Liver (tissue), 9 donors: ENCODE data around the gene BCORL1. TPM values are rescaled to one million over a fixed set of nuclear protein-coding genes. Genes with fewer than 3 reads are reported as not detected.
A peak's percentile ranks its signal among the peaks of the same experiment; 100 is the strongest.

Source experiments
- DNase-seq: peaks from one replicate; pipeline ENCODE4 v3.0.0-alpha.2; 2017; ENCODE audit warnings: low spot score
- H3K27ac ChIP-seq, 2 donors: one replicate each; pipeline ENCODE4 v1.7.0; 2013; ENCODE audit warnings: inconsistent platforms in 2 of 2, low read length in 2 of 2, control low read depth in 1 of 2, low read depth in 1 of 2, mild to moderate bottlenecking in 1 of 2
- H3K27me3 ChIP-seq, 4 donors: one replicate each; pipeline versions ENCODE4 v1.6.1 to v1.7.0; 2013; ENCODE audit warnings: low read length in 3 of 4, inconsistent platforms in 1 of 4, mild to moderate bottlenecking in 1 of 4, moderate library complexity in 1 of 4; ENCODE audit not compliant: control insufficient read depth in 4 of 4, insufficient read depth in 4 of 4
- H3K36me3 ChIP-seq, 4 donors: one replicate each; pipeline versions ENCODE4 v1.6.1 to v1.7.0; 2013; ENCODE audit warnings: low read length in 3 of 4, mild to moderate bottlenecking in 3 of 4, low read depth in 1 of 4, moderate library complexity in 1 of 4; ENCODE audit not compliant: control insufficient read depth in 4 of 4, insufficient read depth in 3 of 4
- H3K4me1 ChIP-seq, 4 donors: one replicate each; pipeline versions ENCODE4 v1.6.1 to v1.7.0; 2013; ENCODE audit warnings: low read length in 3 of 4, mild to moderate bottlenecking in 3 of 4, moderate library complexity in 1 of 4; ENCODE audit not compliant: control insufficient read depth in 4 of 4, insufficient read depth in 4 of 4
- H3K4me3 ChIP-seq, 3 donors: one replicate each; pipeline versions ENCODE4 v1.6.1 to v1.7.0; 2013; ENCODE audit warnings: low read length in 3 of 3, control low read depth in 1 of 3, low read depth in 1 of 3, mild to moderate bottlenecking in 1 of 3
- H3K9ac ChIP-seq, 2 donors: one replicate each; pipeline ENCODE4 v1.7.0; 2013; ENCODE audit warnings: low read length in 2 of 2, mild to moderate bottlenecking in 2 of 2, moderate library complexity in 2 of 2, control low read depth in 1 of 2, low read depth in 1 of 2
- H3K9me3 ChIP-seq, 4 donors: one replicate each; pipeline versions ENCODE4 v1.6.1 to v1.7.0; 2013; ENCODE audit warnings: low read length in 3 of 4; ENCODE audit not compliant: control insufficient read depth in 4 of 4
- ATF3 ChIP-seq: IDR thresholded peaks from 2 replicates; pipeline ENCODE4 v1.6.1; 2016; ENCODE audit warnings: antibody characterized with exemption
- EGR1 ChIP-seq, 2 donors: IDR thresholded peaks; 2 replicates each; pipeline ENCODE4 v1.6.1; 2016 to 2018; ENCODE audit warnings: antibody characterized with exemption in 2 of 2, low read depth in 2 of 2
- FOXA2 ChIP-seq: IDR thresholded peaks from 2 replicates; pipeline ENCODE4 v1.6.1; 2016; ENCODE audit warnings: antibody characterized with exemption
- GABPA ChIP-seq, 2 donors: IDR thresholded peaks in 1 of 2; conservative IDR thresholded peaks in 1 of 2; 2 replicates each; pipeline ENCODE4 v1.6.1; 2016; ENCODE audit warnings: antibody characterized with exemption in 2 of 2, mild to moderate bottlenecking in 1 of 2, moderate library complexity in 1 of 2
- HNF4A ChIP-seq, 2 donors: conservative IDR thresholded peaks; 2 replicates each; pipeline ENCODE4 v1.6.1; 2016; ENCODE audit warnings: antibody characterized with exemption in 2 of 2, mild to moderate bottlenecking in 2 of 2
- HNF4G ChIP-seq: IDR thresholded peaks from 2 replicates; pipeline ENCODE4 v1.6.1; 2016; ENCODE audit warnings: antibody characterized with exemption
- MAX ChIP-seq: IDR thresholded peaks from 2 replicates; pipeline ENCODE4 v1.6.1; 2016; ENCODE audit warnings: antibody characterized with exemption
- NR2F2 ChIP-seq: IDR thresholded peaks from 2 replicates; pipeline ENCODE4 v1.6.1; 2016; ENCODE audit warnings: antibody characterized with exemption
- RAD21 ChIP-seq, 2 donors: IDR thresholded peaks; 2 replicates each; pipeline ENCODE4 v1.6.1; 2016; ENCODE audit warnings: antibody characterized with exemption in 2 of 2, mild to moderate bottlenecking in 2 of 2
- SP1 ChIP-seq: IDR thresholded peaks from 2 replicates; pipeline ENCODE4 v1.6.1; 2018; ENCODE audit warnings: antibody characterized with exemption, mild to moderate bottlenecking
- TAF1 ChIP-seq: conservative IDR thresholded peaks from 2 replicates; pipeline ENCODE4 v1.6.1; 2016; ENCODE audit warnings: antibody characterized with exemption, mild to moderate bottlenecking
- YY1 ChIP-seq: IDR thresholded peaks from 2 replicates; pipeline ENCODE4 v1.6.1; 2016; ENCODE audit warnings: antibody characterized with exemption, mild to moderate bottlenecking
- ZBTB33 ChIP-seq: IDR thresholded peaks from 2 replicates; pipeline ENCODE4 v1.6.1; 2016; ENCODE audit warnings: antibody characterized with exemption
- WGBS: extraction: QIAGEN DNeasy Blood & Tissue Kit; methylation state at CpG from one replicate; pipeline ENCODE4 v1.1.7; 2013; 5-methylcytosine and 5-hydroxymethylcytosine counted together
- polyA plus RNA-seq, 2 donors: library from polyadenylated mRNA; stranded (reverse) in 1 of 2; unstranded in 1 of 2; fragments of 200-250 nt in 1 of 2; fragments of >200 nt in 1 of 2; fragmentation: Nextera tagmentation in 1 of 2; extraction: Ambion mirVana in 1 of 2; gene quantifications; one replicate each; pipeline versions ENCODE4 v1.2.1 to v1.2.3, GENCODE V29; 2013 to 2015
- total RNA-seq, 2 donors: library from RNA; depleted of rRNA; stranded (reverse); fragments of >200 nt; gene quantifications; one replicate each; pipeline ENCODE4 v1.2.3, GENCODE V29; 2014
- donor health status: healthy.
- donor health status: healthy.
- donor health status: healthy.
- donor health status: healthy.
- donor health status: healthy.

Gene BCORL1
- total and polyA plus RNA-seq, 4 donors = 1.7 to 5.3 (median 2.1) TPM

GRCh38 chrX:130094696-130095095 is 112.3 kb downstream of the BCORL1 start (continued):
- TF ChIP-seq ZBTB33 (no peak), FOXA2 (no peak), TAF1 (no peak), EGR1 (IDR thresholded peaks at IDR 0.05; ENCODE audit: low read depth in 2 of 2) (no peak), ATF3 (no peak), RAD21 (IDR thresholded peaks at IDR 0.05) (no peak), HNF4A (conservative IDR thresholded peaks at IDR 0.05) (no peak), YY1 (no peak), MAX (no peak)

GRCh38 chrX:130095249-130096030 is 113.0 kb downstream of the BCORL1 start:
- Histone ChIP-seq H3K9ac (no peak overlapping the region), H3K4me3 (no peak overlapping the region), H3K27me3 (no peaks in the 10 kb centered on the region), H3K36me3 (no peaks in the 10 kb centered on the region), H3K27ac (no peak overlapping the region), H3K4me1 (no peaks in the 10 kb centered on the region), H3K9me3 (no peaks in the 10 kb centered on the region)
- TF ChIP-seq ATF3 = no peak
- no peak for TF ChIP-seq SP1
- TF ChIP-seq FOXA2 = no peak
- TF ChIP-seq HNF4G = no peak
- no peak for TF ChIP-seq TAF1
- 90% methylated on average over 6 of the region's 6 CpGs for WGBS
- DNase-seq = no peak

GRCh38 chrX:130097507-130098209 is 115.2 kb downstream of the BCORL1 start:
- Histone ChIP-seq H3K9me3 (no peaks in the 10 kb centered on the region), H3K27me3 (no peaks in the 10 kb centered on the region), H3K4me3 (no peak overlapping the region), H3K27ac (no peak overlapping the region), H3K36me3 (no peaks in the 10 kb centered on the region), H3K4me1 (no peaks in the 10 kb centered on the region), H3K9ac (no peak overlapping the region)
- 66% methylated on average over 14 of the region's 14 CpGs for WGBS
- no peak for DNase-seq
- TF ChIP-seq GABPA (IDR thresholded peaks at IDR 0.05 in 1 of 2, conservative IDR thresholded peaks at IDR 0.05 in 1 of 2) (no peak), NR2F2 (peak; percentile 13)
